Activated naive CD8-positive, alpha-beta T cell treated with anti-CD3 and anti-CD28 coated beads, Interleukin-2, amount 50 U/mL, for 24 hours (primary cell): ENCODE measurements around the gene SACM1L.
"Not testable (repeated sequence)": the region's sequence is repeated elsewhere in the genome, so short reads cannot be mapped to it uniquely, and the experiment has no call there.

ENCODE experiments used
- ATAC-seq: fragments of 150-1000 bp; cut with Tn5 transposase; one replicate; pipeline ENCODE4 v1.10.0; 2021
- DNase-seq: peaks from one replicate; pipeline ENCODE4 v3.0.0; 2021
- H3K27ac Mint-ChIP-seq: one replicate; pipeline ENCODE4 v1.8.0; 2021; ENCODE audit warnings: mild to moderate bottlenecking, mixed read lengths
- H3K27me3 Mint-ChIP-seq: one replicate; pipeline ENCODE4 v1.8.0; 2021; ENCODE audit warnings: mixed read lengths
- H3K36me3 Mint-ChIP-seq: one replicate; pipeline ENCODE4 v1.8.0; 2021; ENCODE audit warnings: low read depth, mixed read lengths
- H3K4me1 Mint-ChIP-seq: one replicate; pipeline ENCODE4 v1.8.0; 2021; ENCODE audit warnings: mixed read lengths
- H3K4me3 Mint-ChIP-seq: one replicate; pipeline ENCODE4 v1.8.0; 2021; ENCODE audit warnings: mild to moderate bottlenecking, moderate library complexity, mixed read lengths
- H3K9me3 Mint-ChIP-seq: one replicate; pipeline ENCODE4 v1.8.0; 2021; ENCODE audit warnings: mixed read lengths

The SACM1L gene

DNA sequence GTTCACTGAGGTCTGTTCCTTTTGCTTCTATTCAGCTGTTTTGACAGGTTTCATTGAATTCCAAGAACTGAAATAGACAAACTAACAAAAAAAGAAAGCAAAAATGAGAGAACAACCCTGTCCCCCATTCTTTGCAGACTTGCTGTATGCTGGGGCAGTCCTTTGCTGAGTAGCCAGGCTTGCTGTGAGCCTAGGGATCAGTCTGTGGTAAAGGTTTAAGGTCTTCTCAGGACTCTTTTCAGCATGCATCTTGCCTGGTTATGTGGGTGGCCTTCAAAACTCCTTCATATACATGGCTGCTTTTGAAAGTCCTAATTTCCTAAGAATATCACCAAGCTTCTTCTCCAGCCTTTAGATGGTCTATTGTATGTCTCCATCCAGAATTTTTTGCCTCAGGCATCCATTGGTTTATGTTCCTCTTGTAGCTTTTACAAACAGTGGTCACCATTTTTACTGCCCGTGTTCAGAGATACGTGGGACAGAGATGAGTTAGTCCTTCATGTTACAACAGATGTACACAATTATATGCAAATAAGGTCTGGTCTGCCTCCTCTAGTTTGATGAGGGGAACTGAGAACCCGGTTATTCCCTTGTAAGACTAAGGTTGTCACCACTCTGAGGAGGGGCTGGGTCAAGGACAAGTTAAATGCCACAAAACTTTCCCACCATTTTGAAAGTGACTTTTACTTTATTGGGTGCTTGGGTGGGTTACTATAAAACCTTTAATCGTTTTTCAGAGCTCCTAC is 41.4 kb downstream of the SACM1L start:
- Mint-ChIP-seq H3K4me1 (peaks cover 28% of the 10 kb centered on the region), H3K36me3 (peaks cover 69% of the 10 kb centered on the region), H3K4me3 (no peak overlapping the region), H3K9me3 (no peaks in the 10 kb centered on the region), H3K27me3 (no peaks in the 10 kb centered on the region), H3K27ac (peak overlapping the region; percentile 29)
- ATAC-seq: no peak
- DNase-seq: no peak

- peak overlapping the region; percentile 74 for H3K27ac Mint-ChIP-seq
- no peaks in the 10 kb centered on the region for H3K27me3 Mint-ChIP-seq
- DNase-seq (no peak), ATAC-seq (peak; percentile 97)
- no peaks in the 10 kb centered on the region for H3K9me3 Mint-ChIP-seq
- H3K4me3 Mint-ChIP-seq: no peak overlapping the region
- peaks cover 81% of the 10 kb centered on the region for H3K36me3 Mint-ChIP-seq
- H3K4me1 Mint-ChIP-seq: peaks cover 44% of the 10 kb centered on the region
These were observed 47.5 kb downstream of the SACM1L start for GRCh38 chr3:45736707-45737106.

DNA sequence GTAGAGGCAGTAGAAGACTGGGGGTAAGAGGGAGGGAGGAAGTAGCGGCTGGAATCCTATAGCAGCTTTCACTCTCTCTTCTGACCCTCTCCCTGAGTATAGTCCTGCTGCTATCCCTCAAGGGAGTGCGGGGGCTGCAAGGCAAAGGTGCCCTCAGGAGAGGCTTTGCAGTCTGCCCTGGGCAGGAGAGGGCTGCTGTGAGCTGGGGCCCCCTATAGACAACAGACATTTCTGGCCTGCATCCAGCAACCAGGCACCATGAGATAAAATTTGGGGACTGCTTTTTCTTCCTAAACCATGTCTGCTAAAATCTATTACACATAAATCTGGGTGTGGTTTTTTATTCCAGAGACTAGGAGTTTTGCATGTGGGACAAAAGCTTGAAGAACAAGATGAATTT is 48.0 kb downstream of the SACM1L start:
- ATAC-seq: peak; percentile 3
- peak overlapping the region; percentile 74 for H3K27ac Mint-ChIP-seq
- H3K4me3 Mint-ChIP-seq: no peak overlapping the region

GRCh38 chr3:45739991-45740390 is 50.8 kb downstream of the SACM1L start:
- Mint-ChIP-seq H3K27me3 (no peaks in the 10 kb centered on the region), H3K27ac (peak overlapping the region; percentile 5), H3K4me3 (no peak overlapping the region), H3K9me3 (no peaks in the 10 kb centered on the region), H3K4me1 (peaks cover 45% of the 10 kb centered on the region), H3K36me3 (peaks cover 74% of the 10 kb centered on the region)
- ATAC-seq (no peak), DNase-seq (no peak)

More for the DNA sequence above, 48.0 kb downstream of the SACM1L start:
- H3K36me3 Mint-ChIP-seq: peaks cover 80% of the 10 kb centered on the region
- peaks cover 45% of the 10 kb centered on the region for H3K4me1 Mint-ChIP-seq
- no peaks in the 10 kb centered on the region for H3K27me3 Mint-ChIP-seq
- no peak for DNase-seq
- no peaks in the 10 kb centered on the region for H3K9me3 Mint-ChIP-seq

GRCh38 chr3:45741247-45741646 is 52.1 kb downstream of the SACM1L start:
- Mint-ChIP-seq H3K27ac (peak overlapping the region; percentile 40), H3K4me1 (peaks cover 38% of the 10 kb centered on the region), H3K9me3 (no peaks in the 10 kb centered on the region), H3K36me3 (peaks cover 77% of the 10 kb centered on the region), H3K4me3 (no peak overlapping the region), H3K27me3 (no peaks in the 10 kb centered on the region)
- ATAC-seq (no peak), DNase-seq (no peak)

DNA sequence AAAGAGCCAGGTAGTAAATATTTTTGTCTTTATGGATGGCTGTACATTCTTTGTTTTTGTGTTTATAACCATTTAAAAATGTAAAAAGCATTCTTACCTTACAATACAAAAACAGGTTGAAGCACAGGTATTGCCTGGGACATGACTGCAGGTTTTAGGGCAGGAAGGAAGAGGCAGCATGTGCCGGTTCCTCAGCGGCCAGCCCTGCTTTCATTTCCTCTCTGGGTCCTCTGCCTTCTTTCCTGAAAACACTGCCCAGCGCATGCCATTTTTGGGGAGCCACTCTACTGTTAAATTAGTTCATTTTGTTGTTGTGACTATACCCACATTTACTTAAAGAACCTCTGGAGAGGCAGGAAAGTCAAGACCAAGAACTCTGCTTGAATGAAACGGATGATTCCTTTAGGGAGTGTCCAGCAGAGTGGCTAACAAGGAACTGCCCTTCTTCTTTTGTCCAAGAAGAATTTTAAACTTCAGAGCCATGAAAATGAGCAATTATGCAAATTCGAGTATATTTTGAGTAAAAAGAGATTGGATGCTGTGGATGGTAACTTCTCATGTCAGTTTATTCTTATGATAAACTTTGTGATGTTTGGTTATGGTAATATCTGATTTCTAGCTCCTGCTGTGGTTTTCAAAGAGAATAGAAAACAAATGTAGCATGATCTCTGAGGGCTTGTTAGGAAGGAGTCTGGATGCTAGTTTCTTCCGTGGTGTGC is 52.7 kb downstream of the SACM1L start:
- Mint-ChIP-seq H3K9me3 (no peaks in the 10 kb centered on the region), H3K27ac (no peak overlapping the region), H3K36me3 (peaks cover 70% of the 10 kb centered on the region), H3K4me3 (no peak overlapping the region), H3K27me3 (no peaks in the 10 kb centered on the region), H3K4me1 (peaks cover 31% of the 10 kb centered on the region)
- DNase-seq (no peak), ATAC-seq (no peak)

DNA sequence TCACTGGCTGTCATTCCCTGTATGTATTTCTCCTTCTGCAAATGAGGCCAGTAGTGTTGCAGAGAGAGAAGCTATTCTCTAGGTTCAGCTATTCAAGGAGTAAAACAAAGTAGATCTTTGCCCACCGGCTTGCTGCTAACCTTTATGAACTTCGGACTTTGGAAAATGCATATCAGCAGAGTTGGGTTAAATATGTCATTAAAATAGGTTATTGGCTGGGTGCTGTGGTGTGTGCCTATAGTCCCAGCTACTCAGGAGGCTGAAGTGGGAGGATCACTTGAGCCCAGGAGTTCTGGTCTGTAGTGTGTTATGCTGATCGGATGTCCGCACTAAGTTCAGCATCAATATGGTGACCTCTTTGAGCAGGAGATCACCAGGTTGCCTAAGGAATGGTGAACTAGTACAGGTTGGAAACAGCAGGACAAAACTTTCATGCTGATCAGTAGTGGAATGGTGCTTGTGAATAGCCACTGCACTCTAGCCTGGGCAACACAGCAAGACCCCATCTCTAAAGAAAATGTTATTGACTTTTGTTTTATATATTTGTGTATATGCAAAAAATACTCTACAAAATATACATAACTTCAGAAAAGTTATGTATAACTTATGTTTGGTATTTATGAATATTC is 53.4 kb downstream of the SACM1L start:
- Mint-ChIP-seq H3K27me3 (no peaks in the 10 kb centered on the region), H3K36me3 (peaks cover 64% of the 10 kb centered on the region), H3K4me3 (no peak overlapping the region), H3K27ac (no peak overlapping the region), H3K4me1 (peaks cover 26% of the 10 kb centered on the region), H3K9me3 (no peaks in the 10 kb centered on the region)
- DNase-seq (no peak), ATAC-seq (no peak)

- Mint-ChIP-seq H3K9me3 (no peaks in the 10 kb centered on the region), H3K36me3 (peaks cover 33% of the 10 kb centered on the region), H3K4me1 (peaks cover 7% of the 10 kb centered on the region), H3K27ac (no peak overlapping the region), H3K4me3 (no peak overlapping the region), H3K27me3 (no peaks in the 10 kb centered on the region)
- no peak for DNase-seq
- ATAC-seq: peak; percentile 17
These were observed 57.1 kb downstream of the SACM1L start for GRCh38 chr3:45746165-45746776.

GRCh38 chr3:45746777-45747622 is 57.8 kb downstream of the SACM1L start:
- no peak for ATAC-seq
- H3K9me3 Mint-ChIP-seq: no peaks in the 10 kb centered on the region
- H3K27ac Mint-ChIP-seq: no peak overlapping the region
- H3K4me1 Mint-ChIP-seq: peaks cover 3% of the 10 kb centered on the region
- no peak for DNase-seq
- H3K27me3 Mint-ChIP-seq: no peaks in the 10 kb centered on the region
- peaks cover 30% of the 10 kb centered on the region for H3K36me3 Mint-ChIP-seq
- no peak overlapping the region for H3K4me3 Mint-ChIP-seq

DNA sequence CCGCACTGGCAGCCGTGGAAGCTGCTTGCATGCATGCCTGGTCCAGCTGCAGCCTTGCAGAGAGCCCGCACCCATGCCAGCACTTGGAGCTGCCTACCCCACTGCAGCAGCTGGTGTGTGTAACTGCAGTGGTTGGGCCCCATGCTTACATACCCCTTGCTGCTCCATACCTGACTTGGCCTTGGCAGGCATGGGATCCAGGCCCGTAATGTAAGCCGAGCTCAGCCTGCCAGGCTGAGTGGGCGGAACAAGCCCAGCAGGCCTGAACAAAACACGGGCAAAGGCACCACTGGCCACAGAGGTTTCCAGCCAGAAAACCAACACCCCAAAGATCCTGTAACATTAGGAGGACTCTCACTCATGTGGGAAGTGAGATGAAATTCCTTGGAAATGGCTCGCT is 58.9 kb downstream of the SACM1L start:
- Mint-ChIP-seq H3K27ac (no peak overlapping the region), H3K4me3 (no peak overlapping the region), H3K9me3 (no peaks in the 10 kb centered on the region), H3K27me3 (no peaks in the 10 kb centered on the region), H3K4me1 (no peaks in the 10 kb centered on the region), H3K36me3 (peaks cover 25% of the 10 kb centered on the region)
- ATAC-seq (no peak), DNase-seq (no peak)

GRCh38 chr3:45749036-45749600 is 59.9 kb downstream of the SACM1L start:
- not testable (repeated sequence) for H3K4me3 Mint-ChIP-seq, H3K27ac Mint-ChIP-seq, ATAC-seq, DNase-seq, H3K4me1 Mint-ChIP-seq, H3K9me3 Mint-ChIP-seq, H3K27me3 Mint-ChIP-seq
- peaks cover 17% of the 10 kb centered on the region for H3K36me3 Mint-ChIP-seq

DNA sequence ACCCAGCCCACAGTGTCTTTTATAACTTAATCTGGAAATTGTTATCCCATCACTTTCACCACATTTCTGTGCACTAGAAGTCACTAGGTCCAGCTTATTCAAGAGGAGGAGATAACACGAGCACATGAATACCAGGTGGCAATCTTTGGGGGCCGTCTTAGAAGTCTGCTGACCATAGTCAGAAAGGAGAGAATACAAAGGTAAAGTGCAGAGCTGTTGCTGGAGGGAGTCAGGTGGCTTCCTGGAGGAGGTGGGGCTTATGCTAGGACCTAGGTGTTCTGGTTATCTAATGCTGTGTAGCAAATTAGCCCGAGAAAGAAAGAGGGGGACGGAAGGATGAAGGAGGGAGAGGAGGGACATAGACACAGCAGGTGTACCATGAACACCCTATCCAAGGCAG is 60.7 kb downstream of the SACM1L start:
- no peaks in the 10 kb centered on the region for H3K27me3 Mint-ChIP-seq
- no peak overlapping the region for H3K27ac Mint-ChIP-seq
- H3K36me3 Mint-ChIP-seq: peaks cover 14% of the 10 kb centered on the region
- DNase-seq: no peak
- no peaks in the 10 kb centered on the region for H3K4me1 Mint-ChIP-seq
- peak overlapping the region; percentile 12 for H3K4me3 Mint-ChIP-seq
- no peaks in the 10 kb centered on the region for H3K9me3 Mint-ChIP-seq
- ATAC-seq: no peak

DNA sequence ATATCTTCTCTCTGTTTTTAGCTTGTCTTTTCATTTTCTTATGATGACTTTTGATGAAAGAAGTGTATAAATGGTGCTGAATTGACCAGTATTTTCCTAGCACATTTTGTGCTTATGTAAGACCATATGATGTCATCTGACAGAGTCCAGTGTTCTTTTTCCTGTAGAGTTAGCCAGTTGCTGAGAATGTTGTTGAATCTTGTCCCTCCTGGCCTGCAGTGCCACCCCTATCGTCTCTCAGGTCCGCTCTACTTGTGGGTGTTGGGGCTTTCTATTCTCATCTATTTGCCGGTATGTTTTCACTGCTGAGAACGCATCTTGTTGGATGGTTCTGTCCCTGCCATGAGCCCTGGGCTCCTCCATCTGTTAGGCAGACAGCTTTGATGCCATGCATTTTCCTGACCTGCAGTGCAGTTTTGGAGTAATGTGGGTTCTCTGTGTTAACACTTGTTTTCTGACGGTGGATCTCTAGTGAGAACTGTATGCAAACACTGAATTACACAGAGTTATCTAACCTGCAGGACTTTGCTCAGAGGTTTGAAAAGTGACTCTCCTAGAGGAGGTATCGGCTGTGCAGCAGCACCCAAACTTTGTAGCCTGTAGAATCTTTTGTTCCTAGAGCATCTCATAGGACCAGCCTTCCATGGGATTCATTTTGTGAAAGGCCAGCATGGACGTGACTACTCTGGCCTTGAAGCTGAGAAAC is 62.5 kb downstream of the SACM1L start:
- no peak for DNase-seq
- Mint-ChIP-seq H3K27ac (no peak overlapping the region), H3K4me1 (no peaks in the 10 kb centered on the region), H3K9me3 (no peaks in the 10 kb centered on the region), H3K36me3 (peaks cover 2% of the 10 kb centered on the region), H3K4me3 (no peak overlapping the region), H3K27me3 (no peaks in the 10 kb centered on the region)
- ATAC-seq: no peak
